Measurements from ENCODE around the gene PHLDB3. TPM values are rescaled to one million over a fixed set of nuclear protein-coding genes. Genes with fewer than 3 reads are reported as not detected.
A peak's percentile ranks its signal among the peaks of the same experiment; 100 is the strongest.
"Not testable (repeated sequence)": the region's sequence is repeated elsewhere in the genome, so short reads cannot be mapped to it uniquely, and the experiment has no call there.

The PHLDB3 gene
- 11.4 and 14.3 TPM in 2 replicates for total RNA-seq (2014; rRNA removed; shearing (Covaris generic))
- polyA plus RNA-seq (2014; cell fraction: nucleus; rRNA removed): 7.7 and 11.8 TPM in 2 replicates

DNA sequence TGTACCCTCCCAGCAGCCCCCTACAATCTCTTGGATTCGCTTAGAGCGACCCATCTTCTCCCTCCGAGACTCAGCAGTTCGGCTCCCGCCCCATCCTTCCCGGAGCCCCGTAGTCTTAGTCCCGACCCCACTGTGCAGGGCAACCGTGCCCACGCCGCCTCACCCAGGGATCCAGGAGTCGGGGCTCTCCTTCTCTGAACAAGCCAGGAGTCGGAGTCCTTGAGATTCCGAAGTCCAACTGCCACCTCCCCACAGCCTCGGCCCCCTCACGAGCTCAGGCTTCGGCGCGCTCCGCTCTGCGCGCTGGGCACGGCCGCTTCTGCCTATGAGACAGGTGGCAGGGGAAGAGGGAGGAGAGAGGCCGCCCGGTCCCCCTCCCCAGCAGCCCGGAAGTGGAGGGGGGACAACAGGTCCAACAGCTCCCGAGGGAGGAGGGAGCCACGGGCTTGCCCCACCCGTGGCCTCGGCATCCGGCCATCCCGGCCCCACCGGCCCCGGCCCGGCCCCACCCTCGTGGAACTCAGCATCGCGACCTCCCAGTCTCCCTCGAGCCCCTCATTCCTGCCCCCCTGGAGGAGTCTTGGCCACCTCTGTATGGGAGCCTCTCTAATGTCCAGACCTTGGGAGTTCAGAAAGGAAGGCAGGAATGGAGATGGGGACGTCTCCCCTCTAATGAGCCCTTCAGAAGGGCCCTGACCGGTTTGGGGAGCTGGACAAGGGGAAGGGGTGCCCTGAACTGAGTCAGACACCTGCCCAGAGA lies at the start of gene PHLDB3:
Gene PHLDB3, minus strand, starts transcription at position 321 of the 760 bp plus-strand sequence. CDS start 628 bp downstream, outside the sequence.
- DNase-seq (ENCODE audit: extremely low read depth, low read depth): no peak

DNA sequence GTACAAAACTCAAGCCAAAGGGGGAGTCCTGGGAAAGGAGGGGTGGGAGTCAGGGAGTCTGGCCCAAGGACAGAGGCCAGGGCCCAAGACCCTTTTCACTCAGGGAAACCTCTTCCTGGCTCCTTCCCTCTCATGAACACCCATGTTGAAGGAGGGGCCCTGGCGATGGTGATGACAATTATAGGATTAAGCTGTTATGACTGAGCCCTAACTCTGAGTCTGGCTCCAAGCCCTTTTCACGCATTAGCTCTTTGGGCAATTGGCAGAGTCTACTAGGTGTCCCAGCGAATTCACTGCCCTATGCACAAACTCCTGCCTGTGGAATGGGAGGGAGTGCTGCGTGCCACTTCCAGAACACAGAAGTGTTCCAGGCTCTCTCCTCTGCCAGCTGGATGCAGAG lies 49.1 kb upstream of the PHLDB3 start:
- DNase-seq (ENCODE audit: extremely low read depth, low read depth): no peak

DNA sequence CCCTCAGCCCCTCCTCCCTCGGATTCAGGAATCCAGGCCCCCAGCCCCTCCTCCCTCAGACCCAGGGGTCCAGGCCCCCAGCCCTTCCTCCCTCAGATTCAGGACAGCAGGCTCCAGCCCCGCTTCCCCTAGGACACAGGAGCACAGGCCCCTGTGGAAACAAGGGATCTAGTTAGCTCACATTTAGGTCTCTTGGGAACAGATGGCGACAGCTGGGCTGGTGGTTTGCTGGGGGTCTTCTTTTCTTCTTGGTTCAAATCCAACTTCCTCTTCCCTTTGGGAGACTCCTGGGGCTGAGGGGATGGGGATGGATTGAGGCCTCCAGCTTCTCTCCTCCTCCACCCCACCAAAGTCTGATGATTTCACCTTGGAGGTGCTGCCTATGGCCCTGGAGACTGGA lies 48.1 kb upstream of the PHLDB3 start:
- no peak for DNase-seq (ENCODE audit: extremely low read depth, low read depth)

DNA sequence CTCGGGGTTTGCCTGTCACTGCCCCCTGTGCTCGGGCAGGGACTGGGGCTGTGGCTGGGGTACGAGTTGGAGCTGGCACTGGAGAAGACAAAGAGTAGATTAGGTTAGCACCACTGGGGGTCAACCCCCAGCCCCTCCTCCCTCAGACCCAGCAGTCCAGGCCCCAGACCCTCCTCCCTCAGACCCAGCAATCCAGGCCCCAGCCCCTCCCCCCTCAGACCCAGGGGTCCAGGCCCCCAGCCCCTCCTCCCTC lies 47.6 kb upstream of the PHLDB3 start:
- DNase-seq (ENCODE audit: extremely low read depth, low read depth): no peak

DNA sequence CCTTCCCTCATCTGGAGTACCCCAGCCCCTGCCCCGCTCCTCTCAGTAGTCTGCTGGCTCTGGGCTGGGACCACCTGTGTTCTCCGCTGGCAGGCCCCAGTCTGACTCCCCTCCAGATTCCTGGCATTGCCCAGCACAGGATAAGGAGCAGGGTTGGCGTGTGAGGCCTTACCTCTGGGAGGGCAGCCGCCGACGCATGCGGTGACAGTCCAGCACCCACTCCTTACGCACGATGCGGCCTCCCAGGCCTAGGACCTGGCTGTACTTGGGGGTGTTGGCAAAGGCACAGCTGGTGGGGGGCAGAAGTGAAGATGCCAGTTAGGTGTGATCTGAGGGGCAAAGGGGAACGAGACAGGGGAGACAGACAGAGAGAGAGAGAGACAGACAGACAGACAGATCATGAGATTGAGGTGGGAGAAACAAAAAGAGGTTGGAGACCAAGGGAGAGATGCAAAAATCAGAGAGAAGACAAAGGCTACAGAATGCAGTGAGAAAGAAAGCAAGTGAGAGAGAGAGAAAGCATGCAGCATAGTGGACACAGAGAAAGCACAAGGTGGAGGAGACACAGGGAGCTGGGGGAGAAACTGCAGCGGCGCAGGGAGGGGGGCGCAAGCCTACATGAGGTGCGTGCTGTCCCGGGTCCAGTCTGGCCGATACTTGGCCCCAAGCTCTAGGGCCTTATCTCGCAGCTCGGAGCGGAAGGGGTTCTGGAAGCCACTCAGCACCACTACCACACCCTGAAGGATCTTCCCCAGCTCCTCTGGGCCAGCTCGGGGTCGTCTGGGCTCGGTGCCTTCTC lies 47.1 kb upstream of the PHLDB3 start:
- DNase-seq (ENCODE audit: extremely low read depth, low read depth): no peak

DNA sequence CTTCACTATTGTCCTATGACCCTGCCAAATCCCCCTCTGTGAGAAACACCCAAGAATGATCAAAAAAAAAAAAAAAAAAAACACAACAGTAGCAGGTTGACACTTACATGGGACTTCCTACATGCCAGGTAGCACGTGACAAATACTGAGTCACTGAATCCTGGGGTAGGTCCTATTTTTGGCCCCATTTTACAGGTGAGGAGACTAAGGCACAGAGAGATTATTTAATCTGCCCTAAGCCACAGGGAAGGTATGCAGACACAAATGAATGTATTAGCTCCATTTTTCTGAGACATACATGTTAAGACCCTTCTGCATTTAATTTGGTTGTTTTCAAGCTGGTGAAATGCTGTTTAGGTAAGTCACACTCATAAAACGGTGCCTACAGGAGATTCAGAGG lies 44.2 kb upstream of the PHLDB3 start:
- no peak for DNase-seq (ENCODE audit: extremely low read depth, low read depth)

DNA sequence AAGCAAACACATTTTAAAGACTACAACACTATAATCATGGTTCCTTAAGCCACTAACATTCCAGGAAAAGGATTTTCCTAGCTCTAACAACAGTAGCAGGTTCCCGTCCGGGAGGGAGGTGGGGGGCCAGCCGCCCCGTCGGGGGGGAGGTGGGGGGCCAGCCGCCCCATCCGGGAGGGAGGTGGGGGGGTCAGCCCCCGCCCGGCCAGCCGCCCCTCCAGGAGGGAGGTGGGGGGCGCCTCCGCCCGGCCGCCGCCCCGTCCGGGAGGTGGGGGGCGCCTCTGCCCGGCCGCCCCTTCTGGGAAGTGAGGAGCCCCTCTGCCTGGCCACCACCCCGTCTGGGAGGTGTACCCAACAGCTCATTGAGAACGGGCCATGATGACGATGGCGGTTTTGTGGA lies 43.4 kb upstream of the PHLDB3 start:
- DNase-seq (ENCODE audit: extremely low read depth, low read depth): not testable (repeated sequence)

DNA sequence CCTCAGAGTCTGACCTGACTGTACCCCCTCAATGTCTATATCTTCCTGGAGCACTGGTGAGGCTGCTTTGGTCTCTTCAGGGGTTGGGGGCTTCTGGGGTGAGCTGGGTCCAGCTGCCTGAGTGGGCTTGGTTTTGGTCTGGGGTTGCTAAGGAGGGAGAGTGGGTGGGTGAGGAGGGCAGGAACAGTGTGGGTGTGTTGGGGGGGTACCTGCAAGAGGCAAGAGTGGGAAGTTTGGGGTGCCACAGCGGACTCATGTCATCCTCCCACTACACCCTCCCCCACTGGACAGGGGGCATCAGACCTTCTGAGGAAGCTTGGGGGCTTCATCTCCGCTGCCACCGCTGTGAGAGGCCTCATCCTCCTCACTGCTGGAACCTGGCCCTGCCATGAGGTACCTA lies 42.0 kb upstream of the PHLDB3 start:
- no peak for DNase-seq (ENCODE audit: extremely low read depth, low read depth)

DNA sequence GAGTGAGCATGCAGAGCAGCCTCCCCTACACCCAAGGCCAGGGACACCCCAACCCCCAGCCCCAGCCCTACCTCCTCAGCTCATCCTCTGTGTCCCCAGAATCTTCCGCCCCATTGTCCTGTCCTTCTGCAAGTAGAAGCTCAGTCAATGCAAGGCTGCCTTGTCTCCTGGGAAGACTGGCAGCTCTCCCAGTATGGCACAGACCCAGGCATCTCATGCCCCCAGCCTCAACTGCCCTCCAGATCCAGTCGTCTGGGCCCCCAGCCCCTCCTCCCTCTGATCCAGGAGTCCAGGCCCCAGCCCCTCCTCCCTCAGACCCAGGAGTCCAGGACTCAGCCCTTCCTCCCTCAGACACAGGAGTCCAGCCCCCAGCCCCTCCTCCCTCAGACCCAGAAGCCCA lies 41.4 kb upstream of the PHLDB3 start:
- no peak for DNase-seq (ENCODE audit: extremely low read depth, low read depth)

DNA sequence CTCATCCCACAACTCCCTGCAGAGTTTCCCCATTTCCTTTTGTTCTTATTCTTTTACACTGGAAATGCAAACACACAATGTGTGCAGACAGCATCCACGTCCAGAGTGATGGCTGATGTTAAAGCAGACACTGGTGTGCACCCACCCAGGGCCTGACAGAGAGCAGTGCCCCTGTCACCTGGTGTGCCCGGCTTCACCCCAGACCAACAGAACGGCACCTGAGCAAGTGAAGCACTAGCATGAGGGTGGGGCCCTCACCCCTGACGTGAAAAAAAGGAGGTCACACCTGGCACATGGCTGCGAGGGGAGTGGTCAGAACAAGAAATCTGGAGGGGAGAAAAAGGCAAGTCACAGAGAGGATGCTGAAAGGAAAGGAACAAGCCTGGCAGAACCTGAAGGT lies 40.7 kb upstream of the PHLDB3 start:
- no peak for DNase-seq (ENCODE audit: extremely low read depth, low read depth)

DNA sequence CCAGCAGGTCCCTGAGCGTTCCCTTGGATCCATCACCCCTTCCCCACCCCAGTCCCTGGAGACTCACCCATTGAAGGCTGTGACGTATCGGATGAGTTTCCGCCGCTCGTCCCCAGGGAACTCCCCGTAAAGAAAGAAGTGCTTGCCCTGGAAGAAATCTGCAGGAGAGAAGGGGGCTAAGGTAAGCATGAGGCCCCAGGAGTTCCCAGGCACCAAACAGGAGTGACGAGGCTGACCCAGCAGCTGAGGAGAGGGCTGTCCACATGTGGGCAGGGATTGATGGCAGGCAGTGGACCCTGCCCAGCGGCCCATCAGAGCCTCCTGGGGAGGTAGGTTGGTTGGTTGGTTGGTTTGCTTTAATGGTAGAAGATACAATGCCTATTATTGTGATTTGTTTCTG lies 39.5 kb upstream of the PHLDB3 start:
- DNase-seq (ENCODE audit: extremely low read depth, low read depth): no peak

DNA sequence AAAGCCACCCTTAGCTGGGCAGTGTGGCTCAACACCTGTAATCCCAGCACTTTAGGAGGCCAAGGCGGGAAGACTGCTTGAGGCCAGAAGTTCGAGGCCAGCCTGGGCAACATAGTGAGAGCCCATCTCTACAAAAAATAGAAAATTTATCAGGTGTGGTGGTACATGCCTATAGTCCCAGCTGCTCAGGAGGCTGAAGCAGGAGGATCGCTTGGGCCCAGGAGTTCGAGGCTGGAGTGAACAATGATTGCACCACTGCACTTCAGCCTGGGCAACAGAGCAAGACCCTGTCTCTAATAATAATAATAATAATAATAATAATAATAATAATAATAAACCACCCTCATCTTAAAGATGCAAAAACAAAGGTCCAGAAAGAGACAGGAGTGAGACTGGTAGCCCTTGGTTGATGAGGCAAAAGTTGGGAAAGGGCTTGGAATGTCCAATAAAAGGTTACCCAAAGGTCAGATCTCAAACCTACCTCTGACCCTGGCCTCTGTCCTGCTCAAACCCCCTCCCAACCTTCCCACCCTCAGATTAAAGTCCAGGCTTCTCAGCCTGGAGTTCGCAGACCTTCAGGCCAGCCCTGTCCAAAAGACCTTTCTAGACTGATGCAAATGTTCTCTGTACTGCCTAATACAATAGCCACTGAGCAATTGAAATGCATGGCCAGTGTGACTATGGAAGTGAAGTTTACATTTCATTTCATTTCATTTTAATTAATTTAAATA lies 37.5 kb upstream of the PHLDB3 start:
- no peak for DNase-seq (ENCODE audit: extremely low read depth, low read depth)

DNA sequence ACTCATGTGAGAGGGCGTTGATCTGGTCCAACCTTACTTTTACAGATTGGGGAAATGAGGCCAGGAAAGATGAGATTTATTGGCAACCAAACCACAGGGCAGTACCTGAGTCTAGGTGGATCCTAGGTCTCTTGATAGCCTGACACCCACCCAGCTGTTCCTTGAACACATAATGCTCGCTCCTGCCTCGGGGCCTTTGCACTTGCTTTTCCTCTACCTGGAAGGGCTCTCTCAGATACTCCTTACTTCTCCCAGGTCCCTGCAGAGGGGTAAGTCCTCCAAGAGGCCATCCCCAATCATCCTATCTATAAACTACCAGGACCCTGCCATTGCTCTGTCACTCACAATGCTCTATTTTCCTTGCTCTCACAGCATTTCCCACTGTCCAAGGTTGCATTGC lies 35.8 kb upstream of the PHLDB3 start:
- DNase-seq (ENCODE audit: extremely low read depth, low read depth): no peak

DNA sequence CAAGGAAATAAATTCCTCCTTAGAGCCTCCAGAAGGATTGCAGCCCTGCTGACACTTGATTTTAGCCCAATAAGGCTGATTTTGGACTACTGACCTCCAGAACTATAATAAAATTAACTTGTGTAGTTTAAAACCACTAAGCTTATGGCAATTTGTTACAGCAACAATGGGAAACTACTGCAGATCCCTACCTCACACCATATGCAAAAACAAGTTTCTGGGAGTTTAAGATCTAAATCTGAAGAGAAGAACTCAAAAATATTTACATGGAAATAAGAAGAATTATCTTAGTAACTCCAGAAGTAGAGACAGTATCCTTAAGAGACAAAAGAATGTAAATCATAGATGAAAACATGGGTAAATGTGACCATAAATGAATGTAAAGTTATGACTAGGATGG lies 34.4 kb upstream of the PHLDB3 start:
- DNase-seq (ENCODE audit: extremely low read depth, low read depth): no peak

DNA sequence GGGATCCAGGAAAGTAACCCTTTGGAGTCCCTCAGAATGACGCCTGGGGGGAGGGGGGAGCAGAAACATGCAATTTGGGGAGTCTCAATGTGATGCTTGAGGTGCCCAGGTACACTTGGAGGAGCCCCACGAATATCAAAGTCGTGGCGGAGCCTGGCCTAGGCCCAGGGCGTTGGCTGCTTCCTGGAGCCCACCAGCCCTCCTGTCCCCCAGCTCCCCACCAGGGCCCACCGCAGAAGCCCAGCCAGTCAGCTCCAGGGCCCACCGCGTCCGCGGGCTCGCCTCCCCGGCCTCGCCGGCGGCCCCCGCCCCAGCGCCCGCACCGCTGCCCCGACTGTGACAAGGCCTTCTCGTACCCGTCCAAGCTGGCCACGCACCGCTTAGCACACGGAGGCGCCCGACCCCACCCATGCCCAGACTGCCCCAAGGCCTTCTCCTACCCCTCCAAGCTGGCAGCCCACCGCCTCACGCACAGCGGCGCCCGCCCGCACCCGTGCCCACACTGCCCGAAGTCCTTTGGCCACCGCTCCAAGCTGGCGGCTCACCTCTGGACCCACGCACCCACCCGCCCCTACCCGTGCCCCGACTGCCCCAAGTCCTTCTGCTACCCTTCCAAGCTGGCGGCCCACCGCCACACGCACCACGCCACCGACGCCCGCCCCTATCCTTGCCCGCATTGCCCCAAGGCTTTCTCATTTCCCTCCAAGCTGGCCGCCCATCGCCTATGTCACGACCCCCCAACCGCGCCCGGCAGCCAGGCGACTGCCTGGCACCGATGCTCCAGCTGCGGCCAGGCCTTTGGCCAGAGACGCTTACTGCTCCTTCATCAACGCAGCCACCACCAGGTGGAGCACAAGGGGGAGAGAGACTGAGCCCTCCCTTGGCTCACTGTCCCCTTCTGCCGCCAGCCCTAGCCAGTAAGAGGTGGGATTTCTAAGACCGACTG lies 30.5 kb upstream of the PHLDB3 start:
- DNase-seq (ENCODE audit: extremely low read depth, low read depth): no peak

DNA sequence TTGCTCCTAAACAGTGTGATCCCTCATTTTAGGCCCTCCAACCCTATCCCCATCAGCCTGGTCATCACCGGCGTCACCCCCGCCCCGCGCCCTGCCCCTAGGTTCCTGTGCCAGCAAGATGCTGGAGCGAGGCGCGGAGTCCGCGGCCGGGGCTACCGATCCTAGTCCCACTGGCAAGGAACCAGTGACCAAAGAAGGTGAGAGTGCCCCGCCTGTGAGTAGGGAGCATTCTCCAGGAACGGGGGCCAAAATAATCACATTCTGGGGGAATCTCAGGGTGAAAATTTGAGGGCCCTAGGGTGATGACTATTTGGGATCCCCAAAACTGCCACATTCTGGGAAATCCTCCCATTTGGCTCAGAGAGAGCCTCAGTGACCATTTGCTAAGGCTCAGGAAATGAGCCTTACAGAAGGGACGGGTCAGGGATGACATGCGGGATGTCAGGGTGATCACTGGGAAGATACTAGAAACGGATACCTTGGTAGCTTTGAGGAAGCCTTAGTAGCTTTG lies 29.8 kb upstream of the PHLDB3 start:
- DNase-seq (ENCODE audit: extremely low read depth, low read depth): no peak

DNA sequence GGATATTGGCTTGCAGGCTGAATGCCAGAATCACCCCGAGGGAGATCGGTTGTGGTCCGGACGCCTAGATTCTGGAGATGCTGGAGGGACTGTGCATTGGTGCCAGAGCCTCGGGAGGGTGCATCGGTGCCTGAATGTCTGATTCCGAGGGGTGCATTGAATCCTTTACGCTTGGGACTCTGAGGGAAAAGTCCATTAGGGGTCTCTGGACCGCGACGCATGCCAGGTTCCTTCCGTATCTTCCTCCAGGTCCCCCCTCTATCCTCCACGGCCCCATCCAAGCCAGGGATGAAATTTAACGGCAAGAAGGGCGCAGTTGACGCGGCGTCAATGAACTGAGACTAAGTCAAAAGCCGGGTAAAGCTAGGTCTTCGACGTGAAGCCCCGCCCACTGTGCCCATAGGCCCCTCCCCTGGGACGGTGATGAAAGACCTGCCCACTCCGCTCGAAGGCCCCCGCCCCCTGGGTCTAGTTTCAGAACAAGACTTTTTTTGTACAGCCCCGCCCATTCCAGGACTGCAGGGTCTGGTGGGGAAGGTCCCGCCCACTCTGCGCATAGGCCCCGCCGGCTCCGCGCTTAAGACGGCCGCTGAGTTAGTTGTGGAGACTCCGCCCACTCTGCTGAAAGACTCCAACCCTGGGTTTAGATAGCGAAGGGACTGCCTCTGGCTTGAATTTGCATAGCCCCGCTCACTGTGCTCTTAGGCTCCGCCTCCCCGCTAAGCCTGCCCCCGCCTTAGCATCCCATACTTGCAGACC lies 29.2 kb upstream of the PHLDB3 start:
- peak; percentile 88 for DNase-seq (ENCODE audit: extremely low read depth, low read depth)

DNA sequence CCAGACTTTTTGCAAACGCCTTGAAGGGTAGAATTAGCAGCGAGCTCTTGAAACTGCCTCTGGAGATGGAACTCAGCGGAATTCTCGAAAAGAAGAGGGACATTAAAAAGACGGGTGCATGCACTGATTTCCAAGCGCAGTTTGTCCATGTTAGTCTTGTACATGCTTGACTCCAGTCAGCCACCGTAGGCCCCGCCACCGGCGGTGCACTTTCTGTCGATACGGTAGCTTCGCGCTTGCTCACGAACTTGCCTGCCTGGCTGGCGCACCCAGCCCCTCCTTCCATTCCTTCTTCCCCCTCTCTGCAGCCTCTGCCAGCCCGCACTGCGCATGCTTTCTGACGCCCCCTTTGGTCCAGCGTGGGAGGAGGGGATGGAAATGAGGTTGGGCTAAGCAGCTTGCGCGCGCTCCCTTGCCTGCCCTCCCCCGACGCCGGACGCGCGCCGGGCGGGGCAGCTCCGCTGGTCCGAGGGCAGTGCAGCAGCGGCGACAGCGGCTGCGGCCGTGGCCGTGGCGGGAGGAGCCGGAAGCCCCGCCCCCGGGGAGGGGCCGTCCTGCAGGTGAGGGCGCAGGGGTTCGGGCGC lies 28.5 kb upstream of the PHLDB3 start, which contains the start of gene ZNF575:
Gene ZNF575, plus strand, starts transcription at position 227 of the 584 bp plus-strand sequence. CDS start 1,235 bp downstream, outside the sequence.
- peak; percentile 79 for DNase-seq (ENCODE audit: extremely low read depth, low read depth)

DNA sequence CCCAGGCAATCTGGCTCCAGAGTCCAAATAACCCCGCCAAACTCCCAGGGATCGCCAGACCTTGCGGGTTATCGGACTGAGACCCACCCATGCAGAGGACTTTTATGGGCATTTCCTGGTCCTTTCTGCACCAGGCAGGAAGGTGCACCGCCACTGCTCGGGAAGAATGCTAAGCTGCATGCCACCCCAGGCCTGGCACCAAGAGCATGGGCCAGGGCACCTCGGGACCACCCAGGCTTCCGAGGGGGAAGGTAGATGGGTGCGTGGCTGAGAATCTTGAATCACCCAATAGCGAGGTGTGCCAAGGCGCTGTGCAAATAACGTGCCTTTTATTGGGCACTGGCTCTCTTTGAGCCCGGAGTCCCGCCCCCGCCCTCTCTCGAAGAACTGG lies 28.0 kb upstream of the PHLDB3 start:
- DNase-seq (ENCODE audit: extremely low read depth, low read depth): no peak
